Activated T-cell treated with anti-CD3 and anti-CD28 coated beads, Interleukin-2, amount 50 U/mL, for 48 hours (primary cell): Measurements from ENCODE around the gene FGD4.
"Not testable (repeated sequence)": the region's sequence is repeated elsewhere in the genome, so short reads cannot be mapped to it uniquely, and the experiment has no call there.

Experiments
- DNase-seq, 2 experiments: peaks; one replicate each; pipeline ENCODE4 v3.0.0-alpha.2; 2020

FGD4 gene

GRCh38 chr12:32496946-32497345 is 97.6 kb downstream of the FGD4 start:
- DNase-seq = no peak

GRCh38 chr12:32497864-32498263 is 98.5 kb downstream of the FGD4 start:
- DNase-seq = no peak

GRCh38 chr12:32499048-32499447 is 99.7 kb downstream of the FGD4 start:
- no peak for DNase-seq

GRCh38 chr12:32501835-32502333 is 102.5 kb downstream of the FGD4 start:
- no peak for DNase-seq

- no peak for DNase-seq
Measured at GRCh38 chr12:32502693-32503502, 103.5 kb downstream of the FGD4 start.

GRCh38 chr12:32503730-32504129 is 104.4 kb downstream of the FGD4 start:
- DNase-seq = no peak

- no peak for DNase-seq
Measured at GRCh38 chr12:32504591-32504990, 105.2 kb downstream of the FGD4 start.

- no peak for DNase-seq
Measured at GRCh38 chr12:32505067-32505945, 105.9 kb downstream of the FGD4 start.

GRCh38 chr12:32507096-32507941 is 108.0 kb downstream of the FGD4 start:
- not testable (repeated sequence) for DNase-seq

- DNase-seq = no peak
Measured at GRCh38 chr12:32507942-32508320, 108.6 kb downstream of the FGD4 start.

GRCh38 chr12:32508626-32509025 is 109.3 kb downstream of the FGD4 start:
- DNase-seq = no peak

GRCh38 chr12:32509328-32510091 is 110.2 kb downstream of the FGD4 start:
- DNase-seq = no peak

GRCh38 chr12:32511976-32512375 is 112.6 kb downstream of the FGD4 start:
- not testable (repeated sequence) for DNase-seq

- no peak for DNase-seq
Measured at GRCh38 chr12:32512379-32512778, 113.0 kb downstream of the FGD4 start.

GRCh38 chr12:32512910-32513309 is 113.6 kb downstream of the FGD4 start:
- no peak for DNase-seq

- no peak for DNase-seq
Measured at GRCh38 chr12:32515137-32515873, 115.9 kb downstream of the FGD4 start.

- no peak for DNase-seq
Measured at GRCh38 chr12:32516230-32516629, 116.9 kb downstream of the FGD4 start.

- DNase-seq = no peak
Measured at GRCh38 chr12:32517966-32518365, 118.6 kb downstream of the FGD4 start.

GRCh38 chr12:32519047-32519446 is 119.7 kb downstream of the FGD4 start:
- no peak for DNase-seq

GRCh38 chr12:32522331-32523221 is 123.2 kb downstream of the FGD4 start:
- DNase-seq = no peak
